ENCODE measurements around the gene HVCN1.

GRCh38 chr12:110705309-110705708 lies 16.4 kb upstream of the HVCN1 start:
- TF ChIP-seq POLR2A (IDR thresholded peaks at IDR 0.05; ENCODE audit: low read length) (no peak), GATA1 (IDR thresholded peaks at IDR 0.05; ENCODE audit: low read depth, low read length) (no peak)

Data from erythroblast (primary cell).